Ascending aorta (tissue), 2 donors: Measurements from ENCODE around the gene FGF16. TPM values are rescaled to one million over a fixed set of nuclear protein-coding genes. Genes with fewer than 3 reads are reported as not detected.
"Not testable (repeated sequence)": the region's sequence is repeated elsewhere in the genome, so short reads cannot be mapped to it uniquely, and the experiment has no call there.

Experiments used
- DNase-seq, 2 donors: peaks; one replicate each; pipeline ENCODE4 v3.0.0-alpha.2; 2019; ENCODE audit warnings: low spot score in 2 of 2
- H3K27ac ChIP-seq, 2 donors: fragments of 200-600 bp; sonication (generic); one replicate each; pipeline ENCODE4 v1.5.1; 2016 to 2017; ENCODE audit warnings: mild to moderate bottlenecking in 1 of 2
- H3K27me3 ChIP-seq: fragments of 200-600 bp; sonication (generic); one replicate; pipeline ENCODE4 v1.5.1; 2017
- H3K36me3 ChIP-seq, 2 donors: fragments of 200-600 bp; sonication (generic); one replicate each; pipeline ENCODE4 v1.5.1; 2016
- H3K4me1 ChIP-seq, 2 donors: fragments of 200-600 bp; sonication (generic); one replicate each; pipeline ENCODE4 v1.5.1; 2016 to 2017; ENCODE audit warnings: mild to moderate bottlenecking in 1 of 2
- H3K4me3 ChIP-seq, 2 donors: fragments of 200-600 bp; sonication (generic); one replicate each; pipeline ENCODE4 v1.5.1; 2016 to 2017; ENCODE audit warnings: mild to moderate bottlenecking in 1 of 2
- H3K9me3 ChIP-seq, 2 donors: fragments of 200-600 bp; sonication (generic); one replicate each; pipeline ENCODE4 v1.5.1; 2016
- CTCF ChIP-seq, 3 experiments: fragments of 200-600 bp in 2 of 3; fragments of 450-650 bp in 1 of 3; sonication (generic) in 2 of 3; IDR thresholded peaks; one replicate each; pipeline ENCODE4 v1.5.1; 2016 to 2019; ENCODE audit warnings: antibody characterized with exemption in 3 of 3, mild to moderate bottlenecking in 1 of 3, moderate library complexity in 1 of 3
- intact Hi-C: fragments of 100-400 bp; cut with DNase I; formaldehyde crosslinking; loops from one replicate; pipeline ENCODE4 v1.15.1; 2023
- total RNA-seq: library from RNA; depleted of rRNA; stranded (reverse); fragments of >200 nt; gene quantifications from one replicate; pipeline ENCODE4 v1.1.0, GENCODE V29; 2016

The FGF16 gene
- not detected for total RNA-seq

DNA sequence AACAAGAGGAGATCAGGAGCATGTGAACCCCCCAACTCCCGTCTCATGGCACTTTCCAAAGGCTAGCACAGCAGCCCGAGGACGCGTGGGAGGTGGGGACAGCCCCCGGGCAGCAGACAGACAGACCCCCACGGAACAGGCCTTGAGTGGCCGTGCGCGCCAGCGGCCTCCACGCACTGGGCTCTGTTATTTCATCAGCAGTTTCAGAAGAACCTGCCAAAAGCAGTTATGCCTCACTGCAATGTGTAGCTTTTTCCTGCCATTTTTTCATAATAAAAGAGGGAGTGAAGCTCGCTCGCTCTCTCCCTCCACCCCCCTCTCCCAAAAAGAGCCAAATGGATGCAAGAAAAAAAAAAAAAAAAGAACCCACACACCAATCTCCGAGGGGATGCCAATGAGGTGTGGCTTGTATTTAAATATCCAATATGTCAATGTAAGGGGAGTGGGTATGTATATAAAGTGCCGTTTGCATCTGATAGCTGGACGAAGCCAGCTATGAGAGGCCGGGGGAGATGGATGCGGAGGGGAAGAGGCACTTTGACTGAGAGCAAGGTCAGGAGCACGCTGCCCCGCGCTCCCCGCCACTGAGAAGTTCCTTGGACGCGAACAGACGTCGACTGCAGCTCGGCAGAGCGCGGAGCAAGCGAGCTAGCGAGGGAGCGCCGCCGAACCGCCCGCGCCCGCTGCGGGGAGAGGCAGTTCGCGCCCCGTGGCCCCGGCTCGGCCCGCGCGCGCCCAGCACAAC lies at the start of gene FGF16:
Gene FGF16, plus strand, starts transcription at position 482 of the 745 bp plus-strand sequence. CDS start 286 bp downstream, outside the sequence.
- peak within 1 kb of the TSS; percentile 44 to 60 for H3K4me3 ChIP-seq
- no peaks in the 10 kb centered on the region for H3K4me1 ChIP-seq
- intact Hi-C loops: loop anchor here (10.0 kb wide), 1 partner anchor 362 kb away; no protein-coding TSS in a partner anchor
- no peaks in the 10 kb centered on the region for H3K27me3 ChIP-seq
- TF ChIP-seq CTCF (IDR thresholded peaks at IDR 0.05): no peak
- DNase-seq: no peak
- H3K9me3 ChIP-seq: no peaks in the 10 kb centered on the region
- peak within 1 kb of the TSS; percentile 12 to 49 for H3K27ac ChIP-seq
- no peaks in the 10 kb centered on the region for H3K36me3 ChIP-seq

- intact Hi-C loops: no loop called here
- no peak for TF ChIP-seq CTCF (IDR thresholded peaks at IDR 0.05)
- no peaks in the 10 kb centered on the region for H3K36me3 ChIP-seq
- H3K27ac ChIP-seq: no peak overlapping the region
- no peaks in the 10 kb centered on the region for H3K4me1 ChIP-seq
- no peak for DNase-seq
- no peak overlapping the region for H3K4me3 ChIP-seq
- H3K27me3 ChIP-seq: no peaks in the 10 kb centered on the region
- no peaks in the 10 kb centered on the region for H3K9me3 ChIP-seq
Measured at GRCh38 chrX:77398330-77398954, 48.7 kb upstream of the FGF16 start.

- Histone ChIP-seq H3K27me3 (no peaks in the 10 kb centered on the region), H3K9me3 (no peaks in the 10 kb centered on the region), H3K4me3 (no peak overlapping the region), H3K4me1 (no peaks in the 10 kb centered on the region), H3K27ac (peak overlapping the region; percentile 12 to 48), H3K36me3 (no peaks in the 10 kb centered on the region)
- DNase-seq: no peak
- TF ChIP-seq CTCF (IDR thresholded peaks at IDR 0.05): no peak
- intact Hi-C loops: no loop called here
Measured at GRCh38 chrX:77404419-77404818, 42.8 kb upstream of the FGF16 start.

GRCh38 chrX:77407821-77408220 lies 39.4 kb upstream of the FGF16 start:
- DNase-seq, H3K27me3 ChIP-seq, H3K9me3 ChIP-seq, H3K36me3 ChIP-seq, H3K4me3 ChIP-seq, intact Hi-C loops, H3K4me1 ChIP-seq, H3K27ac ChIP-seq: not testable (repeated sequence)

GRCh38 chrX:77412631-77413030 lies 34.6 kb upstream of the FGF16 start:
- Histone ChIP-seq H3K4me1 (no peaks in the 10 kb centered on the region), H3K27me3 (no peaks in the 10 kb centered on the region), H3K27ac (no peak overlapping the region), H3K9me3 (peaks cover 0 to 4% of the 10 kb centered on the region in 2 donors), H3K4me3 (no peak overlapping the region), H3K36me3 (no peaks in the 10 kb centered on the region)
- no peak for DNase-seq
- intact Hi-C loops: no loop called here
- no peak for TF ChIP-seq CTCF (IDR thresholded peaks at IDR 0.05)

DNA sequence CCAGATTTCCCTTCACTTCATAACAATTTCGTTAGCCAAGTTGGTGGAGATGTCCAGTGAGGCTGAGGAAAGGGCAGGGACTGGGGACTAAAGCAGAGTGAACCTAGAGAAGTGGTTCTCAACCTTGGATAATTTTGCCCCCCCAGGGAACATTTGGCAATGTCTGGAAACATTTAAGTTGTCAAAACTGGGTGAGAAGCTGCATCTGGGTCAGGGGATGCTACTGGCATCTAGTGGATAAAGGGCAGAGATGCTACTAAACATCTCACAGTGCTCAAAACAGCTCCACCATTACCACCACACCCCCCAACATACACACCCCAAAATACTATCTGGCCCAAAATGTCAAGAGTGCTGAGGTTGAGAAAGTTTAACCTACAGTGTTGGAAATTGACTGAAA lies 32.0 kb upstream of the FGF16 start:
- DNase-seq: no peak
- Histone ChIP-seq H3K4me1 (no peaks in the 10 kb centered on the region), H3K4me3 (no peak overlapping the region), H3K9me3 (no peaks in the 10 kb centered on the region), H3K27me3 (no peaks in the 10 kb centered on the region), H3K27ac (peak overlapping the region; percentile 63 to 65), H3K36me3 (no peaks in the 10 kb centered on the region)
- intact Hi-C loops: no loop called here
- peak in 1 of 3 experiments; percentile 11 for TF ChIP-seq CTCF (IDR thresholded peaks at IDR 0.05)
